HG03442 (cell line): Measurements from ENCODE around the gene PDE9A.
"Not testable (repeated sequence)": the region's sequence is repeated elsewhere in the genome, so short reads cannot be mapped to it uniquely, and the experiment has no call there.

Experiments used
- ATAC-seq: cut with Tn5 transposase; IDR thresholded peaks from one replicate; pipeline ENCODE4 v1.9.1; 2021; ENCODE audit warnings: mild to moderate bottlenecking, moderate library complexity; ENCODE audit not compliant: unreplicated experiment

Gene PDE9A

GRCh38 chr21:42785666-42786427 lies 132.4 kb downstream of the PDE9A start:
- ATAC-seq, result no peak

GRCh38 chr21:42786884-42787283 lies 133.5 kb downstream of the PDE9A start:
- ATAC-seq, result no peak

GRCh38 chr21:42787613-42788012 lies 134.2 kb downstream of the PDE9A start:
- no peak for ATAC-seq

- ATAC-seq, result no peak
These were observed 137.2 kb downstream of the PDE9A start for GRCh38 chr21:42790520-42791065.

- no peak for ATAC-seq
These were observed 140.4 kb downstream of the PDE9A start for GRCh38 chr21:42793774-42794173.

- ATAC-seq, result no peak
These were observed 141.1 kb downstream of the PDE9A start for GRCh38 chr21:42794551-42794950.

GRCh38 chr21:42796327-42797062 lies 143.1 kb downstream of the PDE9A start:
- ATAC-seq, result no peak

- no peak for ATAC-seq
These were observed 144.1 kb downstream of the PDE9A start for GRCh38 chr21:42797522-42797921.

- no peak for ATAC-seq
These were observed 144.7 kb downstream of the PDE9A start for GRCh38 chr21:42798106-42798505.

- no peak for ATAC-seq
These were observed 146.1 kb downstream of the PDE9A start for GRCh38 chr21:42799516-42799915.

- ATAC-seq, result no peak
These were observed 146.5 kb downstream of the PDE9A start for GRCh38 chr21:42799948-42800347.

GRCh38 chr21:42801616-42802015 lies 148.2 kb downstream of the PDE9A start:
- ATAC-seq, result not testable (repeated sequence)

GRCh38 chr21:42806509-42807140 lies 153.2 kb downstream of the PDE9A start:
- no peak for ATAC-seq

- ATAC-seq, result not testable (repeated sequence)
These were observed 154.0 kb downstream of the PDE9A start for GRCh38 chr21:42807293-42807895.

GRCh38 chr21:42807938-42808613 lies 154.7 kb downstream of the PDE9A start:
- no peak for ATAC-seq

- no peak for ATAC-seq
These were observed 155.8 kb downstream of the PDE9A start for GRCh38 chr21:42809171-42809570.

GRCh38 chr21:42809577-42810475 lies 156.4 kb downstream of the PDE9A start:
- no peak for ATAC-seq

- ATAC-seq, result no peak
These were observed 158.5 kb downstream of the PDE9A start for GRCh38 chr21:42811960-42812359.

- ATAC-seq, result not testable (repeated sequence)
These were observed 159.3 kb downstream of the PDE9A start for GRCh38 chr21:42812528-42813241.
